ENCODE measurements around the gene CSMD2.

The CSMD2 gene

DNA sequence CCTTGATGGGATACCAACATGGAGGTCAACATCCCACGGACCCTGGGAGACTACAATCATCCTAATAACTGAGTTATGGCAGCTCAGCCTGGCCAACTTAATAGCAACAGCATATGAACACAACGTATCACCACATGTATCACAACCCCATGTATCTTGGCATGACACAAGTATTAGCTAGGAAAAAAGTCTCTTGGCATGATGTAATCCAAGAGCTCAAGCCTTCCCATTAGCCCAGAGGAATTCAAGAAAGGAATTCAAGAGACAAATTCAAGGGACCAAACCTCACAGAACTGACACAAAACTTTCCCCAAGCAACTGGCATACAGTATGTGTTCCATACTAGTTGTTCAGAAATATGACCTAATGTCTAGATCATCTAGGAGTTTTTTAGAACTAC lies 402.1 kb downstream of the CSMD2 start:
- no peak for TF ChIP-seq SIN3A (IDR thresholded peaks at IDR 0.05; ENCODE audit: borderline replicate concordance, insufficient read depth, low read length)
- TF ChIP-seq TAF1 (IDR thresholded peaks at IDR 0.05; ENCODE audit: borderline replicate concordance, insufficient read depth, low read length) = no peak
- no peak for TF ChIP-seq FOXP2 (optimal IDR thresholded peaks at IDR 0.05; ENCODE audit: borderline replicate concordance, extremely low read depth, extremely low read length, insufficient read depth)
- TF ChIP-seq, protein P1, sequence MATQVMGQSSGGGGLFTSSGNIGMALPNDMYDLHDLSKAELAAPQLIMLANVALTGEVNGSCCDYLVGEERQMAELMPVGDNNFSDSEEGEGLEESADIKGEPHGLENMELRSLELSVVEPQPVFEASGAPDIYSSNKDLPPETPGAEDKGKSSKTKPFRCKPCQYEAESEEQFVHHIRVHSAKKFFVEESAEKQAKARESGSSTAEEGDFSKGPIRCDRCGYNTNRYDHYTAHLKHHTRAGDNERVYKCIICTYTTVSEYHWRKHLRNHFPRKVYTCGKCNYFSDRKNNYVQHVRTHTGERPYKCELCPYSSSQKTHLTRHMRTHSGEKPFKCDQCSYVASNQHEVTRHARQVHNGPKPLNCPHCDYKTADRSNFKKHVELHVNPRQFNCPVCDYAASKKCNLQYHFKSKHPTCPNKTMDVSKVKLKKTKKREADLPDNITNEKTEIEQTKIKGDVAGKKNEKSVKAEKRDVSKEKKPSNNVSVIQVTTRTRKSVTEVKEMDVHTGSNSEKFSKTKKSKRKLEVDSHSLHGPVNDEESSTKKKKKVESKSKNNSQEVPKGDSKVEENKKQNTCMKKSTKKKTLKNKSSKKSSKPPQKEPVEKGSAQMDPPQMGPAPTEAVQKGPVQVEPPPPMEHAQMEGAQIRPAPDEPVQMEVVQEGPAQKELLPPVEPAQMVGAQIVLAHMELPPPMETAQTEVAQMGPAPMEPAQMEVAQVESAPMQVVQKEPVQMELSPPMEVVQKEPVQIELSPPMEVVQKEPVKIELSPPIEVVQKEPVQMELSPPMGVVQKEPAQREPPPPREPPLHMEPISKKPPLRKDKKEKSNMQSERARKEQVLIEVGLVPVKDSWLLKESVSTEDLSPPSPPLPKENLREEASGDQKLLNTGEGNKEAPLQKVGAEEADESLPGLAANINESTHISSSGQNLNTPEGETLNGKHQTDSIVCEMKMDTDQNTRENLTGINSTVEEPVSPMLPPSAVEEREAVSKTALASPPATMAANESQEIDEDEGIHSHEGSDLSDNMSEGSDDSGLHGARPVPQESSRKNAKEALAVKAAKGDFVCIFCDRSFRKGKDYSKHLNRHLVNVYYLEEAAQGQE (IDR thresholded peaks at IDR 0.05; ENCODE audit: insufficient read depth in 1 of 2, low read depth in 2 of 2, low read length in 2 of 2) = no peak
- TF ChIP-seq POLR2AphosphoS5 (IDR thresholded peaks at IDR 0.05; ENCODE audit: low read depth, low read length) = no peak

DNA sequence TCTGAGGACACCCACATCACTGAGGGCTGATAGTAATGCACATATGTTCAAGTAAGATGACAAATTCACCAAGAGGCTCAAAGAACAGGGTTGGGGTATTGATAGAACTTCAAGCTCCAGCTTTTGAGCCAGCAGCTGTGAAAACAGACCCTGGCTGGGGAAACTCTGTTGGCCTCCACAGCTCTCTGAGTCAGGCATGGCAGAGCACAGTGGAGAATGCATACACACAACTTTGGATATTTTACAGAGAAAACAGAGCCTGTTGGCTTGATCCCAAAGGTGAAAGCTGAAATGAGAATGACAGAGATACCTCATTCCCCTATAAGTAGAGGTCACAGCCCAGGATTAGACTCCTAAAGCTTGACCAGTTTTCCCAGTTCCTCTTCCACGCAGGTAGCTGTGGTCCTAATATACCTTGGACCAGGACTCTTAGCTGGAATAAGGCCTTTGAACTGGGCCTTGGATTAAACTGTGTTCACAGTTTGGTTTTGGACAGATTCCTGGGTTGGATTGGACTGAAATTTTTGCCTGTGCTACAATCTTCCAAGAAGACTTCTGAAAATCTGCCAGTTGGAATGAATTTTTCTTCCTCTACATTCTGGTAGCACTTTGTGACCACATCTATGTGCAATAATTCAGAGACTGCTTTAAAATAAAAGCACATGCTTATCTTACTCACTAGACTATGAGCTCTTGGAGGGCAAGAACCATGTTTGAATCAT lies 402.8 kb downstream of the CSMD2 start:
- no peak for TF ChIP-seq TAF1 (IDR thresholded peaks at IDR 0.05; ENCODE audit: borderline replicate concordance, insufficient read depth, low read length)
- TF ChIP-seq, protein P1 (IDR thresholded peaks at IDR 0.05; ENCODE audit: insufficient read depth in 1 of 2, low read depth in 2 of 2, low read length in 2 of 2) = no peak
- TF ChIP-seq POLR2AphosphoS5 (IDR thresholded peaks at IDR 0.05; ENCODE audit: low read depth, low read length) = no peak
- TF ChIP-seq SIN3A (IDR thresholded peaks at IDR 0.05; ENCODE audit: borderline replicate concordance, insufficient read depth, low read length) = no peak
- no peak for TF ChIP-seq FOXP2 (optimal IDR thresholded peaks at IDR 0.05; ENCODE audit: borderline replicate concordance, extremely low read depth, extremely low read length, insufficient read depth)

DNA sequence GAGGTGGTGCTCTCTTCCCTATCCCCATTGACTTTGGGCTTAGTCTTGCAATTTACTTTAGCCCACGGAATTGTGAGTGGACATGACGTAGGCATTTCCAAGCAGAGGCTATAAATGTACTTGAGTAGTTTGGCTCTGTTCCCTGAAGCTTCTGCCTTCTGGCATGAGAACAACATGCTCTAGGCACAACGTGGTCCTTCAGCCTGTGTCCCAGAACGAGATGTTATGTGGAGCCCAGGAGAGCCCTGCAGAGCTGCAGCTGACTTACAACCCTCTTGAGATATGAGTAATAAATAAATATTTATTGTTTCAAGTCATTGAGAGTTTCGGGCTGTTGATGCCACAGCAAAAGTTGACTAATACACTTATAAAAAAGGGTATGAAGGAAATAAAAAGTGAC lies 406.3 kb downstream of the CSMD2 start:
- TF ChIP-seq SIN3A (IDR thresholded peaks at IDR 0.05; ENCODE audit: borderline replicate concordance, insufficient read depth, low read length) (no peak), TAF1 (IDR thresholded peaks at IDR 0.05; ENCODE audit: borderline replicate concordance, insufficient read depth, low read length) (no peak), FOXP2 (optimal IDR thresholded peaks at IDR 0.05; ENCODE audit: borderline replicate concordance, extremely low read depth, extremely low read length, insufficient read depth) (no peak), POLR2AphosphoS5 (IDR thresholded peaks at IDR 0.05; ENCODE audit: low read depth, low read length) (no peak)
- TF ChIP-seq, protein P1 (IDR thresholded peaks at IDR 0.05; ENCODE audit: insufficient read depth in 1 of 2, low read depth in 2 of 2, low read length in 2 of 2) = no peak

DNA sequence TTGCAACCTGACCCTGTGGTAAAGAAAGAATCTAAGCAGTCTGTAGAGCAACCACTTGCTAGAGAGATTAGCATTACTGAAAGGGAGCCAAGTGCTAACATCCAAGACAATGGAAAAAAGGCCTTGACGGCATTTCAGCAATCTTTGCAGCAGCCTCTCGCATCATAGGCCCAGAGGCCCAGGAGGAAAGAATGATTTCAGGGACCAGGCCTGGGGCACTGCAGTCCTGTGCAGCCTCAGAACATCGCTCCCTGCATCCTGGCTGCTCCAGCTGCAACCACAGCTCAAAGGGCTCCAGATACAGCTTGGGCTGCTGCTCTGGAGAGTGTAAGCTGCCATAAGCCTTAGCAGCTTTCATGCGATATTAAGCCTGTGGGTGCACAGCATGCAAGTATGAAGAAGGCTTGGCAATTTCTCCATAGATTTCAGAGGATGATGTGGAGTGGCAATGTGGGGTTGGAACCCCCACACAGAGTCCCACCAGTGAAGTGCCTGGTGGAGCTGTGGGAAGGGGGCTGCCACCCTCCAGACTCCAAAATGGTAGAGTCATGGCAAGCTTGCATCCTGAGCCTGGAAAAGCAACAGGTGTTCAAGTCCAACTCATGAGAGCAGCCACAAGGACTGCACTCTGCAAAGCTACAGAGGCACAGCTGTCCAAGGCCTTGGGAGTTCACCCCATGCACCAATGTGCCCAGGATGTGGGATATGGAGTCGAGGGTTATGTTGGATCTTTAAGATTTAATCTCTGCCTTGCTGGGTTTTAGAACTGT lies 411.8 kb downstream of the CSMD2 start:
- TF ChIP-seq FOXP2 (optimal IDR thresholded peaks at IDR 0.05; ENCODE audit: borderline replicate concordance, extremely low read depth, extremely low read length, insufficient read depth) = no peak

DNA sequence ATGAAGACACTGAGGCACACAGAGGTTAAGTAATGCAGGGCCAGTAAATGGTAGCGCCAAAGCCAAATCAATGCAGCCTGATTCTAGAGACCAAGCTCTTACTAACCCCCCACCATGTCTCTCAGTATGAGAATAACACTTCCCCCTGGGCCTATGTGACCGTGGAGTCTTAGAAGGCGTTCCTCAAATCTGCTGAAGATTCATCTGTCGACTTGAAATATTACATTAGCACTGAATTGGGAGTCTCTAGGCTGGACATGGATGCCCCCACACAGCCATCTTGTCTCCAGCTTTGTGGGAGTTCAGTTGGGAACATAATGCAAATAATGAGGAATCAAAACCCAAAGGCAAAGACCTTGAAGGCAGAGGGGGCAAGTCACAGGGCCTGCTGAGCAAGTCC lies 419.1 kb downstream of the CSMD2 start:
- TF ChIP-seq POLR2AphosphoS5 (IDR thresholded peaks at IDR 0.05; ENCODE audit: low read depth, low read length) = no peak
- no peak for TF ChIP-seq FOXP2 (optimal IDR thresholded peaks at IDR 0.05; ENCODE audit: borderline replicate concordance, extremely low read depth, extremely low read length, insufficient read depth)
- no peak for TF ChIP-seq SIN3A (IDR thresholded peaks at IDR 0.05; ENCODE audit: borderline replicate concordance, insufficient read depth, low read length)
- TF ChIP-seq TAF1 (IDR thresholded peaks at IDR 0.05; ENCODE audit: borderline replicate concordance, insufficient read depth, low read length) = no peak
- TF ChIP-seq, protein P1 (IDR thresholded peaks at IDR 0.05; ENCODE audit: insufficient read depth in 1 of 2, low read depth in 2 of 2, low read length in 2 of 2) = no peak

Measured in PFSK-1 (cell line).